ENCODE data around the gene MYO7A. TPM values are rescaled to one million over a fixed set of nuclear protein-coding genes. Genes with fewer than 3 reads are reported as not detected.

The MYO7A gene
- total RNA-seq, 2 donors from 2014 or later, result 3.1 to 102 TPM

DNA sequence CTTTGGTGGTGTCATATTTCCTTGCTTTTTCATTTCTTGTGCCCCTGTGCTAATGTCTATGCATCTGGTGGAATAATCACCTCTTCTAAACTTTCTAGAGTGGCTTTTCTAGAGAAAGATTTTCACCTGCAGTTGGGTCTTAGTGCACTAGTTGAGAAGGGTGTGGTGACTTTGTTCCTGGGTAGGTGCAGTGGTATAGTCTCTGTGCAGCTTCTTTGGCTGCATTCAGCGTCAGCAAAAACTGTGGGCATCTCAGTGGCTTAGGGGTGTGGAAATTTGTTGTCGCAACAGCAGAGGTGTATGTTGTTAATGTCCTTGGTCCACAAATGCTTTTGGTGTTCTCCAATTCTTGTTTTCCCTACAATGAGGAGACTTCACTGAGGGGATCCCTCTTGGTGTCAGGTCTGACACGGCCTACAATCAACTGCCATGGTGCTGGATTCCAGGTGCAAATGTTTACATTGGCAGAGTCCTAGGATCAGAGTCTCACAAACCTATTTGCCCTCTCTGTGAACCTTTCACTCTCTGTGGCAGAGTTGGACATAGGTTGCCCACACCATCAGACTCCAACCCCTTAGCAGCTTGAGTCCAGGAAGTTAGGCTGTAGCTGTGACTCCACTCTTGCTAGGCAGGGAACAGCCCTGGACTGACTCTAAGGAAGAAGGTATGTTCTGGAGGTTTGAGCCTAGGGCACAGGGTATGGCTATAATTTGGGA, 124.7 kb downstream of the MYO7A start:
- intact Hi-C loops (cut with DNase I), result no loop called here
- H3K27me3 ChIP-seq (replicated peaks; ENCODE audit: insufficient read depth), result no peaks in the 10 kb centered on the region
- no peaks in the 10 kb centered on the region for H3K9me3 ChIP-seq
- no peak for DNase-seq (ENCODE audit: low spot score)
- H3K4me3 ChIP-seq, result no peak overlapping the region
- 86% methylated on average over 3 of the region's 3 CpGs for WGBS
- no peaks in the 10 kb centered on the region for H3K4me1 ChIP-seq (replicated peaks)
- H3K27ac ChIP-seq, result no peak overlapping the region
- H3K36me3 ChIP-seq, result no peaks in the 10 kb centered on the region
- TF ChIP-seq, protein P1, sequence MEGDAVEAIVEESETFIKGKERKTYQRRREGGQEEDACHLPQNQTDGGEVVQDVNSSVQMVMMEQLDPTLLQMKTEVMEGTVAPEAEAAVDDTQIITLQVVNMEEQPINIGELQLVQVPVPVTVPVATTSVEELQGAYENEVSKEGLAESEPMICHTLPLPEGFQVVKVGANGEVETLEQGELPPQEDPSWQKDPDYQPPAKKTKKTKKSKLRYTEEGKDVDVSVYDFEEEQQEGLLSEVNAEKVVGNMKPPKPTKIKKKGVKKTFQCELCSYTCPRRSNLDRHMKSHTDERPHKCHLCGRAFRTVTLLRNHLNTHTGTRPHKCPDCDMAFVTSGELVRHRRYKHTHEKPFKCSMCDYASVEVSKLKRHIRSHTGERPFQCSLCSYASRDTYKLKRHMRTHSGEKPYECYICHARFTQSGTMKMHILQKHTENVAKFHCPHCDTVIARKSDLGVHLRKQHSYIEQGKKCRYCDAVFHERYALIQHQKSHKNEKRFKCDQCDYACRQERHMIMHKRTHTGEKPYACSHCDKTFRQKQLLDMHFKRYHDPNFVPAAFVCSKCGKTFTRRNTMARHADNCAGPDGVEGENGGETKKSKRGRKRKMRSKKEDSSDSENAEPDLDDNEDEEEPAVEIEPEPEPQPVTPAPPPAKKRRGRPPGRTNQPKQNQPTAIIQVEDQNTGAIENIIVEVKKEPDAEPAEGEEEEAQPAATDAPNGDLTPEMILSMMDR (IDR thresholded peaks at IDR 0.05), result no peak
- TF ChIP-seq POLR2A (IDR thresholded peaks at IDR 0.05) (no peak), POLR2AphosphoS5 (IDR thresholded peaks at IDR 0.05) (no peak)

DNA sequence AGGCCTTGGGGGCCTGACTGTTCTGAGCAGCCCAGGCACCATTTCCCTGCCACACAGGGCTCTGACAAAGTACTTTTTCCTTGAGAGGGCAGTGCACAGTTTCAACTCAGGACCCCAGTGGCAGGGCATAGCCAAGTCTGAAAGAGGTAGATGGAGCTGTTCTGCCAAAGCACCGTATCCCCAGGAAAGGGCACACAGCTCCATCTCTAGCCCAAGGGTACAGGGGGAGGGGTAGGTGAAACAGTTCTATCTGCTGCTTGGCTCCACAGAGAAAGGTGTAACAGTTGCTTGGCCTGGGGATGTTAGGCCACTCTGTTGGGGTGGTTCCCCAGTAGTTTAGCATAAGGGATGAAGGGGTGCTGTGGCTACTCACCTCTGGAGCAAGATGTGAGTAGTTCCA, 125.6 kb downstream of the MYO7A start:
- Histone ChIP-seq H3K36me3 (no peaks in the 10 kb centered on the region), H3K27ac (no peak overlapping the region), H3K4me3 (no peak overlapping the region), H3K9me3 (no peaks in the 10 kb centered on the region), H3K4me1 (replicated peaks) (no peaks in the 10 kb centered on the region), H3K27me3 (replicated peaks; ENCODE audit: insufficient read depth) (no peaks in the 10 kb centered on the region)
- 86% methylated on average over 1 of the region's 1 CpG for WGBS
- no peak for TF ChIP-seq POLR2AphosphoS5 (IDR thresholded peaks at IDR 0.05)
- TF ChIP-seq, protein P1 (IDR thresholded peaks at IDR 0.05), result no peak
- no peak for TF ChIP-seq POLR2A (IDR thresholded peaks at IDR 0.05)
- intact Hi-C loops (cut with DNase I), result no loop called here
- DNase-seq (ENCODE audit: low spot score), result no peak

DNA sequence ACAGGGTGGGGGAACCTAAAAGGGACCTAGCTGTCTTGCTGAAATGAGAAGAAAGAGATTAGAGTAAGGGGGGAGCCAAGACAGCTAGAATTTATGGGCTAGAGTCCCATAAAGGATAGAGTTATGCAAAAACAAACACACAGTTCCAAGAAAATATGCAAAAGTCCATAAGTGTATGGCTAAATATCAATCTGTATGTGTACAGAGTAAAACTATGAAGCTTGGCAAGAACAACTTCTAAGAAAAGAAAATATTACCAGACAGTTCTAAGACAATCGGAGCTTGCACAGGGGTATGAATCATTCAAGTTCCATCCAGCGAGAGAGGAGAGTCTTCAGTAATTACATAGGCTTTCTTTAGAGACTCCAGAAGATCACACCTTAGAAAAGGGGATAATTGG, 131.6 kb downstream of the MYO7A start:
- no peaks in the 10 kb centered on the region for H3K36me3 ChIP-seq
- 24% methylated on average over 2 of the region's 2 CpGs for WGBS
- H3K9me3 ChIP-seq, result no peaks in the 10 kb centered on the region
- intact Hi-C loops (cut with DNase I), result no loop called here
- H3K27me3 ChIP-seq (replicated peaks; ENCODE audit: insufficient read depth), result no peaks in the 10 kb centered on the region
- H3K27ac ChIP-seq, result no peak overlapping the region
- H3K4me1 ChIP-seq (replicated peaks), result no peaks in the 10 kb centered on the region
- TF ChIP-seq, protein P1 (IDR thresholded peaks at IDR 0.05), result no peak
- no peak for TF ChIP-seq POLR2A (IDR thresholded peaks at IDR 0.05)
- no peak for TF ChIP-seq POLR2AphosphoS5 (IDR thresholded peaks at IDR 0.05)
- no peak overlapping the region for H3K4me3 ChIP-seq
- no peak for DNase-seq (ENCODE audit: low spot score)

DNA sequence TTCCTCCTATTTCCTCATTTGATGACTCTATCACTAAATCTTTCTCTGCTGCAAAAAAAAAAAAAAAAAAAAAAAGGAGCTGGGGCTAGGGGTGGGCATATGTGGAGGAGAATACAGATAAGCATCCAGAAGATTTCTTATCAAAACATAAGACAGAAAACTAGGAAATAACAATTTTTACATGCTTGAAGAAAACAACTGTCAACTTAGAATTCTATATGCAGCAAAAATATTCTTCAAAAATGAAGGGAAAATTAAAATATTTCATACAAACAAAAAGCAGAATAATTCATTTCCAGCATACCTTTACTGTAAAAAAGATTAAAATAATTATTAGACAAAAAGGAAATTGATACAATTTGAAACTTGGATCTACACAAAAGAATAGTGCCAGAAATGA, 134.8 kb downstream of the MYO7A start:
- Histone ChIP-seq H3K9me3 (no peaks in the 10 kb centered on the region), H3K4me1 (replicated peaks) (no peaks in the 10 kb centered on the region), H3K36me3 (no peaks in the 10 kb centered on the region), H3K27ac (no peak overlapping the region), H3K4me3 (no peak overlapping the region), H3K27me3 (replicated peaks; ENCODE audit: insufficient read depth) (no peaks in the 10 kb centered on the region)
- intact Hi-C loops (cut with DNase I), result no loop called here
- TF ChIP-seq, protein P1 (IDR thresholded peaks at IDR 0.05), result no peak
- no peak for DNase-seq (ENCODE audit: low spot score)

Other genes starting within 250 kb of the MYO7A start
- under 1 TPM in 1 of 2 donors, not detected in 1; 0.46 TPM for gene B3GNT6, start 93.8 kb upstream of the MYO7A start, total RNA-seq
- 10 to 100 TPM; 28.6 to 83.5 TPM for gene CAPN5, start 61.3 kb upstream of the MYO7A start, total RNA-seq
- 1 to 10 TPM in 1 of 2 donors, not detected in 1; 8.0 TPM for gene OMP, start 25.4 kb upstream of the MYO7A start, total RNA-seq
- 1 to 10 TPM in 1 of 2 donors, not detected in 1; 7.4 TPM for gene GDPD4, start 173.4 kb downstream of the MYO7A start, total RNA-seq